Activated CD8-positive, alpha-beta T cell treated with anti-CD3 and anti-CD28 coated beads, Interleukin-2, amount 10 ng/mL, durations not matched to agents 7 days and 5 days (primary cell): ENCODE data around the gene ZNF229. TPM values are rescaled to one million over a fixed set of nuclear protein-coding genes. Genes with fewer than 3 reads are reported as not detected.
A peak's percentile ranks its signal among the peaks of the same experiment; 100 is the strongest.
"Not testable (repeated sequence)": the region's sequence is repeated elsewhere in the genome, so short reads cannot be mapped to it uniquely, and the experiment has no call there.

Experiments
- ATAC-seq: fragments of 150-1000 bp; cut with Tn5 transposase; one replicate; pipeline ENCODE4 v1.10.0; 2021; ENCODE audit warnings: moderate library complexity
- CTCF ChIA-PET: fragments of 350-600 bp; sonication (Branson Sonifier 250); formaldehyde crosslinking; loops from one replicate; lab custom pipeline; 2021; ENCODE audit warnings: antibody characterized with exemption; lab: Charles Lee
- POLR2A ChIA-PET: fragments of 350-600 bp; sonication (Branson Sonifier 250); formaldehyde crosslinking; loops from one replicate; lab custom pipeline; 2021; ENCODE audit warnings: antibody characterized with exemption; lab: Charles Lee
- DNase-seq: peaks from one replicate; pipeline ENCODE4 v3.0.0-alpha.2; 2020
- H3K27ac Mint-ChIP-seq: one replicate; pipeline ENCODE4 v1.8.0; 2021; ENCODE audit warnings: mild to moderate bottlenecking, mixed read lengths
- H3K27me3 Mint-ChIP-seq: one replicate; pipeline ENCODE4 v1.8.0; 2021; ENCODE audit warnings: low read depth, mixed read lengths
- H3K36me3 Mint-ChIP-seq: one replicate; pipeline ENCODE4 v1.8.0; 2021; ENCODE audit warnings: low read depth, mixed read lengths
- H3K4me1 Mint-ChIP-seq: one replicate; pipeline ENCODE4 v1.8.0; 2021; ENCODE audit warnings: low read depth, mixed read lengths
- H3K4me3 Mint-ChIP-seq: one replicate; pipeline ENCODE4 v1.8.0; 2021; ENCODE audit warnings: mild to moderate bottlenecking, mixed read lengths
- H3K9me3 Mint-ChIP-seq: one replicate; pipeline ENCODE4 v1.8.0; 2022; ENCODE audit warnings: mixed read lengths; ENCODE audit not compliant: insufficient read depth
- total RNA-seq, 2 experiments: library from RNA; stranded (reverse); gene quantifications; one replicate each; pipeline ENCODE4 v1.2.3, GENCODE V29; 2021

Gene ZNF229
- 1 to 10 TPM; 2.2 TPM for total RNA-seq

GRCh38 chr19:44447916-44448674, at the start of gene ZNF229:
Gene ZNF229 (minus strand): TSS chr19:44448472. CDS start chr19:44442847, 5,625 bp downstream.
- DNase-seq (peak; percentile 92), ATAC-seq (peak; percentile 99)
- peaks cover 10% of the 10 kb centered on the region for H3K4me1 Mint-ChIP-seq
- no peaks in the 10 kb centered on the region for H3K27me3 Mint-ChIP-seq
- H3K9me3 Mint-ChIP-seq: peaks cover 51% of the 10 kb centered on the region
- H3K4me3 Mint-ChIP-seq: peak within 1 kb of the TSS; percentile 85
- CTCF ChIA-PET: no interaction called here
- POLR2A ChIA-PET: no interaction called here
- H3K36me3 Mint-ChIP-seq: peaks cover 27% of the 10 kb centered on the region
- H3K27ac Mint-ChIP-seq: peak within 1 kb of the TSS; percentile 90

GRCh38 chr19:44496711-44497110, 48.4 kb upstream of the ZNF229 start:
- peaks cover 35% of the 10 kb centered on the region for H3K4me1 Mint-ChIP-seq
- H3K36me3 Mint-ChIP-seq: peaks cover 92% of the 10 kb centered on the region
- ATAC-seq: no peak
- H3K27ac Mint-ChIP-seq: no peak overlapping the region
- H3K9me3 Mint-ChIP-seq: peaks cover 68% of the 10 kb centered on the region
- ChIA-PET POLR2A (no interaction called here), CTCF (no interaction called here)
- H3K27me3 Mint-ChIP-seq: no peaks in the 10 kb centered on the region
- no peak for DNase-seq
- H3K4me3 Mint-ChIP-seq: no peak overlapping the region

- Mint-ChIP-seq H3K27ac (peak overlapping the region; percentile 8), H3K9me3 (peaks cover 86% of the 10 kb centered on the region), H3K4me1 (no peaks in the 10 kb centered on the region), H3K27me3 (no peaks in the 10 kb centered on the region), H3K36me3 (peaks cover 86% of the 10 kb centered on the region), H3K4me3 (no peak overlapping the region)
- ATAC-seq (no peak), DNase-seq (no peak)
- ChIA-PET CTCF (no interaction called here), POLR2A (no interaction called here)
Observed at GRCh38 chr19:44476559-44477408, 28.5 kb upstream of the ZNF229 start.

GRCh38 chr19:44468730-44469129, 20.5 kb upstream of the ZNF229 start:
- CTCF ChIA-PET: not testable (repeated sequence)

GRCh38 chr19:44462600-44463286, 14.5 kb upstream of the ZNF229 start:
- peaks cover 39% of the 10 kb centered on the region for H3K9me3 Mint-ChIP-seq
- H3K27me3 Mint-ChIP-seq, ATAC-seq, H3K4me1 Mint-ChIP-seq, CTCF ChIA-PET, DNase-seq, H3K27ac Mint-ChIP-seq, H3K36me3 Mint-ChIP-seq, POLR2A ChIA-PET, H3K4me3 Mint-ChIP-seq: not testable (repeated sequence)

More at GRCh38 chr19:44468730-44469129, 20.5 kb upstream of the ZNF229 start:
- H3K4me3 Mint-ChIP-seq, H3K27me3 Mint-ChIP-seq, POLR2A ChIA-PET, H3K4me1 Mint-ChIP-seq, H3K27ac Mint-ChIP-seq, ATAC-seq, DNase-seq: not testable (repeated sequence)
- Mint-ChIP-seq H3K36me3 (peaks cover 20% of the 10 kb centered on the region), H3K9me3 (peaks cover 61% of the 10 kb centered on the region)

GRCh38 chr19:44456016-44456415, 7.7 kb upstream of the ZNF229 start:
- H3K27ac Mint-ChIP-seq, H3K4me1 Mint-ChIP-seq, CTCF ChIA-PET, H3K36me3 Mint-ChIP-seq, DNase-seq, H3K27me3 Mint-ChIP-seq, ATAC-seq, POLR2A ChIA-PET, H3K4me3 Mint-ChIP-seq: not testable (repeated sequence)
- peaks cover 42% of the 10 kb centered on the region for H3K9me3 Mint-ChIP-seq

GRCh38 chr19:44455100-44455499, 6.8 kb upstream of the ZNF229 start:
- no peaks in the 10 kb centered on the region for H3K27me3 Mint-ChIP-seq
- H3K4me1 Mint-ChIP-seq: no peaks in the 10 kb centered on the region
- H3K9me3 Mint-ChIP-seq: peaks cover 41% of the 10 kb centered on the region
- no peak overlapping the region for H3K27ac Mint-ChIP-seq
- H3K36me3 Mint-ChIP-seq: peaks cover 4% of the 10 kb centered on the region
- DNase-seq: no peak
- POLR2A ChIA-PET: no interaction called here
- no peak overlapping the region for H3K4me3 Mint-ChIP-seq
- no peak for ATAC-seq
- CTCF ChIA-PET: no interaction called here

GRCh38 chr19:44452367-44452766, 4.1 kb upstream of the ZNF229 start:
- no peaks in the 10 kb centered on the region for H3K27me3 Mint-ChIP-seq
- ATAC-seq (no peak), DNase-seq (no peak)
- no peak overlapping the region for H3K4me3 Mint-ChIP-seq
- no peak overlapping the region for H3K27ac Mint-ChIP-seq
- H3K9me3 Mint-ChIP-seq: peaks cover 44% of the 10 kb centered on the region
- ChIA-PET CTCF (no interaction called here), POLR2A (no interaction called here)
- H3K4me1 Mint-ChIP-seq: peaks cover 10% of the 10 kb centered on the region
- peaks cover 19% of the 10 kb centered on the region for H3K36me3 Mint-ChIP-seq

GRCh38 chr19:44451687-44452086, 3.4 kb upstream of the ZNF229 start:
- peaks cover 19% of the 10 kb centered on the region for H3K36me3 Mint-ChIP-seq
- peaks cover 49% of the 10 kb centered on the region for H3K9me3 Mint-ChIP-seq
- CTCF ChIA-PET: no interaction called here

GRCh38 chr19:44438441-44438840, 9.8 kb downstream of the ZNF229 start:
- DNase-seq (no peak), ATAC-seq (no peak)
- ChIA-PET CTCF (no interaction called here), POLR2A (no interaction called here)
- no peaks in the 10 kb centered on the region for H3K27me3 Mint-ChIP-seq
- peaks cover 18% of the 10 kb centered on the region for H3K36me3 Mint-ChIP-seq
- H3K9me3 Mint-ChIP-seq: peaks cover 37% of the 10 kb centered on the region
- no peaks in the 10 kb centered on the region for H3K4me1 Mint-ChIP-seq
- no peak overlapping the region for H3K27ac Mint-ChIP-seq
- no peak overlapping the region for H3K4me3 Mint-ChIP-seq

More at GRCh38 chr19:44451687-44452086, 3.4 kb upstream of the ZNF229 start:
- no peak overlapping the region for H3K4me3 Mint-ChIP-seq
- DNase-seq (no peak), ATAC-seq (no peak)
- POLR2A ChIA-PET: no interaction called here
- H3K27ac Mint-ChIP-seq: no peak overlapping the region
- H3K27me3 Mint-ChIP-seq: no peaks in the 10 kb centered on the region
- H3K4me1 Mint-ChIP-seq: peaks cover 10% of the 10 kb centered on the region

GRCh38 chr19:44435441-44435840, 12.8 kb downstream of the ZNF229 start:
- no peak for ATAC-seq
- POLR2A ChIA-PET: no interaction called here
- CTCF ChIA-PET: no interaction called here
- no peak overlapping the region for H3K4me3 Mint-ChIP-seq
- H3K27ac Mint-ChIP-seq: no peak overlapping the region
- H3K27me3 Mint-ChIP-seq: no peaks in the 10 kb centered on the region
- DNase-seq: no peak
- H3K4me1 Mint-ChIP-seq: no peaks in the 10 kb centered on the region
- H3K36me3 Mint-ChIP-seq: peaks cover 18% of the 10 kb centered on the region
- H3K9me3 Mint-ChIP-seq: peaks cover 33% of the 10 kb centered on the region
